Measurements from ENCODE around the gene MAG.
A peak's percentile ranks its signal among the peaks of the same experiment; 100 is the strongest.
"Not testable (repeated sequence)": the region's sequence is repeated elsewhere in the genome, so short reads cannot be mapped to it uniquely, and the experiment has no call there.

MAG gene

DNA sequence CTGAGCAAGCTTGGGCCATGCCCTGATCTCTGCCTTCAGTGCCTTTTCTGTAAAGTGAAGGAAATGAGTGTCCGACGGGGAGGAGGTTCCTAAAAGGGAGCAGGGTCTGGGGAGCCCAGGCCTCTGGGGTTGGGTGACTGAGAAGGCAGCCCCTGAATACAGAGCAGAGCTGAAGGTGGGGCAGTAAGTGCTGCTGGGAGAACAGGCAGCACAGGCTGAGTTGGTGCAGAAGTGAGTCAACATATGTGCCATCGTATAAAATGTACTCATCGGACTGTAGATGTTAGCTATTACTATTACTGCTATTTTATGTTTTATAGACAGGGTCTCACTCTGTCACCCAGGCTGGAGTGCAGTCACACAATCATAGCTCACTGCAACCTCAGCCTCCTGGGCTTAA lies 10.7 kb upstream of the MAG start:
- no peak for DNase-seq (ENCODE audit: low read depth)

- DNase-seq (ENCODE audit: low read depth): no peak
Observed at GRCh38 chr19:35284153-35285094, 7.5 kb upstream of the MAG start.

DNA sequence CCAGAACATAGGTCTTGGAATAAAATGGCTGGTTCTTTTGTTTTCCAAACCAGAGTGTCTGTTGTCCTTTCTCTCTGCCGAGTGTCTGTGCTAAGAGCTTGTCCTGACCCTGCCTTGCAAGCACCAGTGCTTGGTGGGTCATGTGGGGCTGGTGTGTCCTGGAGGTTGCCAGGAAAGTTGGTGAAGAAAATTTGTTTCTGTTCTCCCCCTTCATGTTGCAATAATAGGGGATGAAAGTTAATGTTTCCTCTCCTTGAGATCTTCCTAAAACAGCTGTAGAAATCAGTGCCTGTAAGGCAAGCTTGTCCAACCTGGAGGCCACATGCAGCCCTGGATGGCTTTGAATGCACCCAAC lies 6.9 kb upstream of the MAG start:
- no peak for DNase-seq (ENCODE audit: low read depth)

DNA sequence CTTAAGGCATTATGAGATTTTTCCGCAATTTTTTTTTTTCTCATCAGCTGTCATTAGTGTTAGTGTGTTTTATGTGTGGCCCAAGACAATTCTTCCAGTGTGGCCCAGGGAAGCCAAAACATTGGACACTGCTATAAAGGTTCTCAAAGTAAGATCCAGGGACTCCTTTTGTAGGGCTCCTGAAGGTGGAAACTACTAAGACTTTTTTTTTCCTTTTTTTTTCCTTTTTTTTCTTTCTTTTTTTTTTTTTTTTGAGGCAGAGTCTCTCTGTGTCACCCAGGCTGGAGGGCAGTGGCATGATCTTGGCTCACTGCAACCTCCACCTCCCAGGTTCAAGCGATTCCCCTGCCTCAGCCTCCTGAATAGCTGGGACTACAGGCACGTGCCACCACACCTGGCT lies 6.5 kb upstream of the MAG start:
- DNase-seq (ENCODE audit: low read depth): not testable (repeated sequence)

- not testable (repeated sequence) for DNase-seq (ENCODE audit: low read depth)
Observed at GRCh38 chr19:35286101-35286500, 5.9 kb upstream of the MAG start.

GRCh38 chr19:35287713-35288112 lies 4.2 kb upstream of the MAG start:
- no peak for DNase-seq (ENCODE audit: low read depth)

GRCh38 chr19:35288331-35288730 lies 3.6 kb upstream of the MAG start:
- no peak for DNase-seq (ENCODE audit: low read depth)

GRCh38 chr19:35288906-35289305 lies 3.1 kb upstream of the MAG start:
- no peak for DNase-seq (ENCODE audit: low read depth)

DNA sequence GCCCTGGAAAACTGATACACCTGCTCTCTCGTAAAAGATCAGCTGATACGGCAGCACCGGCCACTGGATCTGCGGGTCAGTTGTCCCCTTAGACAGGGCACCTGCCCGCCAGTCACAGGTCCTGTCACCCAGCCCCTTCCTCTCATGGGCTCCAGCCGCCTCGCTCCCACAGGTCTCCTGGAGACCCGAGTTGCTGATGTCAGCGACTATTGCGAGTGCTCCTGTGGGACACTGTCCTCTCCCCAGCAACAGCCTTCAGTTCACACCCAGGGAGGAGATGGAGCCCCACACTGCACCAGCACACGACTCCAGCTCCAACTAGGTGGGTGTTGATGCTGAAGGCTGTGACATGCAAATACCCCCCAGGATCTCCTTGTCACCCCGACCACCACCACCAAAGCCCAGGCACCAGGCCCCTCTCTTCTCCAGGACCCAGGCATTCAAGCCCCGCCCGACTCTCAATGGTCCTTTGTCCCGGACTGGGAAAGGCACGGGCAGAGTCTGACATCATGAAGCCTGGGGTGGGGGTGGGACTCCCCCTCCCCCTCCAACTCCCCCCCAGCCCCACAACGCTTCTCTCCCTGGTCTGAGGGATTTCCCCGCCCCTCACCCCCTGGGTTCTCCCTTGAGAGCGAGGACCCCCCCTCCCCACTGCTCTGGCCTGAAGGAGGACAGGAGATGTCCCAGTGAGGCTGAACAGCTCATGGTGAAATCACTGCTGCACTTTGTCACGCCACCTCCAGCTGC lies 1.4 kb upstream of the MAG start:
- no peak for DNase-seq (ENCODE audit: low read depth)

DNA sequence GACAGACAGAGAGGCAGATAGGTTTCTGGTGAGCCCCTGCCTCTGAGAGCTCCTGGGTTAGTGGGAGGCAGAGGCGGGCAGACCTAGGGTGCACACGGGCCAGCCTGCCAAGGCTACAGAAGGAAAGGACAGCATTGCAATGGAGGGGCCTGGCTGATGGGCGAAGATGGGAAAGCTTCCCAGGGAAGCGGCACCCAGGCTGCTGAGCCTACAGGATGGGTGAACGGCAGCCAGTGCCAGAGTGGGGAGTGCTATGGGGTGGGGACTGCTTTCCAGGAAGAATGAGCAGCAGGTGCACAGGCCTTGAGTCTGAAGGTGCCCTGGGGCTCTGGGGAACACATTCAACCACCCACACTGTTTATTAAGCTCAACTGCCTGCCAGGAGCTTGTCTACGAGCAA lies 702 bp upstream of the MAG start:
- DNase-seq (ENCODE audit: low read depth): no peak

DNA sequence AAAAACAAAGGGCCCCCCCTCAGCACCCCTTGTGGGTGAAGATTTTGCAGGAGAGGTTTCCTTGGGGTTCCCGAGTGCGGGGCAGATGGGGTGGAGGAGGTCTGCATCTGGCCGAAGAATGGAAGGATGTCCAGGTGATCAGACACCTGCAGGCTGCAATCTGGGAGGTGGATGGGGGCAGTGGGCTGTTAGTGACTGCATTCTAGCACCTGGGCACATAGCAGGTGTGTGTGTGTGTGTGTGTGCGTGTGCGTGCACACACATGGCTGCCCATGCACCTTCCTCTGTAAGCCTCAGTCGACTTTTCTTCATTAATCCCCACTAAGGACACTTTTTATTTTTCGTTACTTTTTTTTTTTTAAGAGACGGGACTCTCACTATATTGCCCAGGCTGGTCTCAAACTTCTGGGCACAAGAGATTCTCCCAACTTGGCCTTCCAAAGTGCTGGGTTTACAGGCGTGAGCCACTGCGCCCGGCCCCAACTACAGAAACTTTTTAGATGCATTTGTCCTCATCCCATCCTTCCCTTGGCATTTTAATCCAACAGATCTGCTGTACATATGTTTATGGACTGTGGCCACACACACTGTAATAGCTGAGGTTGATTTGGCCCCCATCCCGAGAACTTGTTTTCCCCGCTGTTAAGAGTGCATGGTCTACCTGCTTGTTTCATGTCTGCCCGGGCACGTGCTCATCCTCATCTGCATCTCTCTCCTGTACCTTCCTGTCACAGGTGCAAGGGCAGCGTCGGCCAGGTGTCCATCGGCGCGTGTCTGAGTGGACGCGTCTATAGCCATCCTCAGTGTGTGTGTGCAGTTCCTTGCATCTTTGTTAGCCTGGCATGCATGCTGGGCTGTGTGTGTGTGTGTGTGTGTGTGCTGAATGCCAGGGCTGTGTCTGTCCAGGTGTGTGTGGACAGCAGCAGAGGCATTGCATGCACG lies 731 bp downstream of the MAG start:
- no peak for DNase-seq (ENCODE audit: low read depth)

DNA sequence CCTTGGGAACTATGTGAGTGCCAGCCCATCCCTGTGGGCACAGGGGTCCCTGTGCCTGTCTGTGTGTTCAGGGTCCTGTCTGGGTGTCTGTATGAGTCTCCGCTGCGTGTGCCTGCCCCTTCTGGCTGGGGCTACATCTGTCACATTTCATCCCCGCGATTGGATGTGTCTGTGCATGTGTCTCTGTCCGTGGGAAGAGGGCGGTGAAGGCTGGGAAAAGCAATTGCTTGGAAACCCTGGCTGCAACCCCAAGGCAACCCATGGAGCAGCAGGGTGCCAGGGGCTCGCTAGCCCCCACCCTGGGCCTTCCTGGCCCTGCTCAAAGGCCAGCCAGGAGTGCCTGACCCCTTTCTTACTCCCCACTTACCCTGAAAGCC lies 1.4 kb downstream of the MAG start:
- no peak for DNase-seq (ENCODE audit: low read depth)

GRCh38 chr19:35293808-35294207 lies 1.8 kb downstream of the MAG start:
- no peak for DNase-seq (ENCODE audit: low read depth)

DNA sequence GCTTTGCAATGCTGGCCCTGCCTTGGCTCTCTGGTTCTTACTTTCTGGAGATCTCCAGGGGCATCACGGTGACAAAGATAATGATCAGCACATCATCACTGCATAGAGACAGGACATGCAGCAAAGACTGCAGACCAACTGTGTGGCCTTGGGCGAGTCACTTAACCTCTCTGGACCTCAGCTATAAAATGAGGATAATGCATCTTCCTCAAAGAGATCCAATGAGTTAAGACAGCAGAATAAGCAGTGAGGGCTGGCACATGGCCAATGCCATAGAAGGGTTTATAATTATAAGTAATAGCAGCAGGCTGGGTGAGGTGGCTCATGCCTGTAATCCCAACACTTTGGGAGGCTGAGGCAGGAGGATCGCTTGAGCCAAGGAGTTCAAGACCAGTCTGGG lies 2.4 kb downstream of the MAG start:
- no peak for DNase-seq (ENCODE audit: low read depth)

DNA sequence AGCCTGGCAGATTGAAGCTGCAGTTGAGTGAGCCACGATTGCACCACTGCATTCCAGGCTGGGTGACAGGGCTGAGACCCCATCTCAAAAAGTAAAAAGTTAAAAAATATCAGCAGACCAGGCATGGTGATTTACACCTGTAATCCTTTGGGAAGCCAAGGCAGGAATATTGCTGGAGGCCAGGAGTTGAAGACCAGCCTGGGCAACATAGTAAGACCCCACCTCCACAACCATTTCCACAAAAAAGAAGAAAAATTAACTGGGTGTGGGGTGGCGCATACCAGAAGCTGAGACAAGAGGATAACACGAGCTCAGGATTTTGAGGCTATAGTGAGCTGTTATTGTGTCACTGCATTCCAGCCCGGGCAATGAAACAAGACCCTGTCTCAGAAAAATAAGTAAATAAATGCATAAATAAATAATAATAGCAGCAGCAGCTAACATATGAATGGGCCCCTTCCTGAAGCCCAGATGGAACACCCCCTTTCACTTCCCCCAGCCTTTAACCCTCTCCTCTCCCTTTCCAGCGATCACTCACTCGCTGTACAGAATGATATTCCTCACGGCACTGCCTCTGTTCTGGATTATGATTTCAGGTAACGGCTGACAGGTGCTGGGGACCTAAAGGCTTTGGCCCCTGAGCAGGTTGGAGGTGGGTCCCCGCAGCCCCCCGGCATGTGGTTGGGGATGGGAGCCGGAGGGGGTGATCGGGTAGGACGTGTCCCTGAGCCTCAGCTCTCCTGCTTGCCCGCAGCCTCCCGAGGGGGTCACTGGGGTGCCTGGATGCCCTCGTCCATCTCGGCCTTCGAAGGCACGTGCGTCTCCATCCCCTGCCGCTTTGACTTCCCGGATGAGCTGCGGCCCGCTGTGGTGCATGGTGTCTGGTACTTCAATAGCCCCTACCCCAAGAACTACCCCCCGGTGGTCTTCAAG lies 3.2 kb downstream of the MAG start:
- DNase-seq (ENCODE audit: low read depth): no peak

DNA sequence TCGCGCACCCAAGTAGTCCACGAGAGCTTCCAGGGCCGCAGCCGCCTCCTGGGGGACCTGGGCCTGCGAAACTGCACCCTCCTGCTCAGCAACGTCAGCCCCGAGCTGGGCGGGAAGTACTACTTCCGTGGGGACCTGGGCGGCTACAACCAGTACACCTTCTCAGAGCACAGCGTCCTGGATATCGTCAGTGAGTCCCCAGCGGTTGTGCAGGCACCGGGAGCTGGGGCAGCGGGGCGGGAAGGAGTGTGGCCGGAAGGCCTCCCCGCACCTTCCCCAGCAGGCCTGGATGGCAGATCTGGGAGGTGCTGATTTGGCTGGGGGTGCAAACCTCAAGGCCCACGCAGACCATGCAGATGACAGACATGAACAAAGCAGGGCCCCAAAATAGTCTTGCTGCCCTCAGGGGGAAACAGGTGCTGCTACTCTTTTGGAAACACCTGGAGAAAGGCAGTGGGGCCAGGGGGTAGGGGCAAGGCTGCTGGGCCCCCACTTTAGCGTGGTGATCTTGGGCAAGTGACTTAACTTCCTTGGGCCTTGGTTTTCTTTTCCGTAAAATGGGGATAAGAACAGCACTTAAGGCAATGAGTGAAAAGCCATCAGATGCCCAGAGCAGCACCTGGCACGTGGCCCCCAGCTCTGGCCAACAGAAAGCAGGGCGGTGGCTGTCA lies 4.0 kb downstream of the MAG start:
- peak; percentile 4 for DNase-seq (ENCODE audit: low read depth)

DNA sequence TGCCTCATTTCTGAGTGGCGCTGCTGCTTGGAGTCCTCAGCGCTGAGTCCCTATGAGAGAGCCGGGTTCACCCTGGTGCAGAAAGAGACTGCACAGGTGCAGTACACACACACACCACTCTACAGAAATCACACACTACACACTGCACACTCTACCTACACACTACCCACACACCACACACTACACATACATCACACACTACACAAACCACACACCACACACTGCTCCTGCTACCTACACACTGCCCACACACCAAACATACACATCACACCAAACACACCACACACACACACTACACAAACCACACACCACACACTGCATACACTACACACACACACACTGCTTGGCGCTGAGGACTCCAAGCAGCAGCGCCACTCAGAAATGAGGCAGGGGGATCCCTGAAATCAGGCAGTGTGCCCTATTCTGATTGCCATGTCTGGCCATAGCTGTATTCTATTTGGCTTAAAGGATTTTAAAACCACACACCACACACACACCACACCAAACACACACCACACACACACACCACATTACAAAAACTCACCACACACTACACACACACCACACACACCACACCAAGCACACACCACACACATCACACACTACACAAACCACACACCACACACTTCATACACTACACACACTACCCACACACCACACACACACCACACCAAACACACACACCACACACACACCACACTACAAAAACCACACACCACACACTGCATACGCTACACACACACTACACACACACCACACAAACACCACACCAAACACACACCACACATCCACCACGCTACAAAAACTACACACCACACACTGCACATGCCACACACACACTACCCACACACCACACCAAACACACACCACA lies 4.9 kb downstream of the MAG start:
- no peak for DNase-seq (ENCODE audit: low read depth)

DNA sequence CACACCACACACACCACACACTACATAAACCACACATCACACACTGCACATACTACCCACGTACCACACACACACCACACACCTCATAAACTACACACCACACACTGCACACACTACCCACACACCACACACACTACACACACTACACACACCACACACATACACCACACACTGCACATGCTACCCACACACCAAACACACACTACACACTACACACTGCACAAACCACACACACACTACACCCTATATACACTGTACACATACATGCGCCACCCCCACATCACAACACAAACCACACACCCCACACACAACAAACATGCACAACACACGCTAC lies 5.5 kb downstream of the MAG start:
- DNase-seq (ENCODE audit: low read depth): no peak

DNA sequence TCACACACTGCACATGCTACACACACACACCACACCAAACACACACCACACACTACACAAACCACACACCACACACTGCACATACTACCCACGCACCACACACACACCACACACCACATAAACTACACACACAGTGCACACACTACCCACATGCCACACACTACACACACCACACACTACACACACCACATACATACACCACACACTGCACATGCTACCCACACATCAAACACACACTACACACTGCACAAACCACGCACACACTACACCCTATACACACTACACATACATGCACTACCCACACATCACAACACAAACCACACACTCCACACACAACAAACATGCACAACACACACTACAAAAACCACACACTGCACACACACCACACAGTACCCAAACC lies 6.0 kb downstream of the MAG start:
- no peak for DNase-seq (ENCODE audit: low read depth)

DNA sequence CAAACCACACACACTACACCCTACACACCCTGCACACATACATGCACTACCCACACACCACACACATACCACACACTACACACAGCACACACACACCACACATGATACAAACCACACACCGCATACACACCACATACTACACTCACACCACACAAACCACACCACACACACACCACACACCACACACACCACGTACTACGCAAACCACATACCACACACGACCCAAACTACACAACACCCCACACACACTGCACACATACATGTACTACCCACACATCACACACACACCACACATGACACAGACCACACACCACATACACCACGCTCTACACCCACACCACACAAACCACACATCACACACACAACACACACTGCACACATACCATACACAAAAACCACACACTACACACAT lies 6.6 kb downstream of the MAG start:
- DNase-seq (ENCODE audit: low read depth): no peak
